Activated CD4-positive, alpha-beta T cell treated with anti-CD3 and anti-CD28 coated beads for 36 hours (primary cell): Measurements from ENCODE around the gene CDC42BPB. TPM values are rescaled to one million over a fixed set of nuclear protein-coding genes. Genes with fewer than 3 reads are reported as not detected.

Experiments
- ATAC-seq: fragments of 200-7000 bp; cut with Tn5 transposase; one replicate; pipeline ENCODE4 v1.10.0; 2021; ENCODE audit warnings: mild to moderate bottlenecking, moderate library complexity
- CTCF ChIA-PET: fragments of 350-600 bp; sonication (Branson Sonifier 250); formaldehyde crosslinking; loops from one replicate; lab custom pipeline; 2021; ENCODE audit warnings: antibody characterized with exemption; lab: Charles Lee
- POLR2A ChIA-PET: fragments of 350-600 bp; sonication (Branson Sonifier 250); formaldehyde crosslinking; loops from one replicate; lab custom pipeline; 2021; ENCODE audit warnings: antibody characterized with exemption, inconsistent platforms; lab: Charles Lee
- DNase-seq: peaks from one replicate; pipeline ENCODE4 v3.0.0-alpha.2; 2020
- H3K27ac Mint-ChIP-seq: one replicate; pipeline ENCODE4 v1.8.0; 2021; ENCODE audit warnings: mixed read lengths
- H3K27me3 Mint-ChIP-seq: one replicate; pipeline ENCODE4 v1.8.0; 2021; ENCODE audit warnings: mixed read lengths
- H3K36me3 Mint-ChIP-seq: one replicate; pipeline ENCODE4 v1.8.0; 2021; ENCODE audit warnings: low read depth, mixed read lengths
- H3K4me1 Mint-ChIP-seq: one replicate; pipeline ENCODE4 v1.8.0; 2021; ENCODE audit warnings: mixed read lengths
- H3K4me3 Mint-ChIP-seq: one replicate; pipeline ENCODE4 v1.8.0; 2021; ENCODE audit warnings: mild to moderate bottlenecking, moderate library complexity, mixed read lengths
- H3K9me3 Mint-ChIP-seq: one replicate; pipeline ENCODE4 v1.8.0; 2021; ENCODE audit warnings: low read depth, mixed read lengths
- intact Hi-C, 2 experiments: fragments of 100-400 bp; cut with DNase I in 1 of 2; cut with micrococcal nuclease in 1 of 2; formaldehyde crosslinking; loops; one replicate each; pipeline versions ENCODE4 v1.14.2 to v1.15.1; 2022 to 2024; cut with DNase I, micrococcal nuclease
- total RNA-seq, 2 experiments: library from RNA; stranded (reverse); gene quantifications; one replicate each; pipeline ENCODE4 v1.2.3, GENCODE V29; 2021

The CDC42BPB gene
- total RNA-seq, 2 experiments from 2014 or later, result 4.0 to 4.4 TPM

GRCh38 chr14:103093856-103094405 is 36.6 kb upstream of the CDC42BPB start:
- H3K4me1 Mint-ChIP-seq, result peaks cover 3% of the 10 kb centered on the region
- intact Hi-C loops, result no loop called here
- DNase-seq (no peak), ATAC-seq (no peak)
- POLR2A ChIA-PET, result no interaction called here
- CTCF ChIA-PET, result interaction anchor here (3.0 kb wide), 1 partner anchor 11 kb away, joined by 23 read pairs; no protein-coding TSS in a partner anchor
- H3K9me3 Mint-ChIP-seq, result no peaks in the 10 kb centered on the region
- H3K4me3 Mint-ChIP-seq, result no peak overlapping the region
- no peaks in the 10 kb centered on the region for H3K36me3 Mint-ChIP-seq
- no peaks in the 10 kb centered on the region for H3K27me3 Mint-ChIP-seq
- H3K27ac Mint-ChIP-seq, result no peak overlapping the region

GRCh38 chr14:103091883-103092222 is 34.5 kb upstream of the CDC42BPB start:
- POLR2A ChIA-PET, result no interaction called here
- intact Hi-C loops, result loop anchor here (1.0 kb wide), 2 partner anchors 17 to 398 kb away; no protein-coding TSS in a partner anchor
- Mint-ChIP-seq H3K27me3 (no peaks in the 10 kb centered on the region), H3K4me3 (no peak overlapping the region), H3K9me3 (no peaks in the 10 kb centered on the region), H3K4me1 (peaks cover 3% of the 10 kb centered on the region), H3K36me3 (no peaks in the 10 kb centered on the region), H3K27ac (no peak overlapping the region)
- ATAC-seq (no peak), DNase-seq (no peak)
- CTCF ChIA-PET, result interaction anchor here (0.7 to 1.3 kb wide), 5 partner anchors 13 to 332 kb away, joined by 3 to 6 read pairs (median 4); no protein-coding TSS in a partner anchor

- H3K9me3 Mint-ChIP-seq, result no peaks in the 10 kb centered on the region
- CTCF ChIA-PET, result interaction anchor here (0.7 to 1.3 kb wide), 2 partner anchors 14 to 92 kb away, joined by 3 to 4 read pairs; no protein-coding TSS in a partner anchor
- no peak overlapping the region for H3K27ac Mint-ChIP-seq
- intact Hi-C loops, result loop anchor here (1.0 kb wide), 2 partner anchors 16 to 397 kb away; no protein-coding TSS in a partner anchor
- DNase-seq (peak; percentile 88), ATAC-seq (peak; percentile 91)
- POLR2A ChIA-PET, result interaction anchor here (0.9 kb wide), 1 partner anchor 14 kb away, joined by 4 read pairs; no protein-coding TSS in a partner anchor
- H3K36me3 Mint-ChIP-seq, result no peaks in the 10 kb centered on the region
- no peaks in the 10 kb centered on the region for H3K27me3 Mint-ChIP-seq
- H3K4me1 Mint-ChIP-seq, result peaks cover 3% of the 10 kb centered on the region
- H3K4me3 Mint-ChIP-seq, result peak overlapping the region; percentile 12
Observed at GRCh38 chr14:103091041-103091882, 33.9 kb upstream of the CDC42BPB start.

- Mint-ChIP-seq H3K9me3 (no peaks in the 10 kb centered on the region), H3K27ac (no peak overlapping the region), H3K4me3 (peak overlapping the region; percentile 12), H3K27me3 (peaks cover 1% of the 10 kb centered on the region), H3K4me1 (peaks cover 3% of the 10 kb centered on the region), H3K36me3 (no peaks in the 10 kb centered on the region)
- POLR2A ChIA-PET, result interaction anchor here (0.9 kb wide), 1 partner anchor 15 kb away, joined by 4 read pairs; no protein-coding TSS in a partner anchor
- DNase-seq, result no peak
- intact Hi-C loops, result loop anchor here (1.0 kb wide), 2 partner anchors 15 to 396 kb away; no protein-coding TSS in a partner anchor
- no peak for ATAC-seq
- CTCF ChIA-PET, result interaction anchor here (1.3 kb wide), 1 partner anchor 15 kb away, joined by 4 read pairs; no protein-coding TSS in a partner anchor
Observed at GRCh38 chr14:103090481-103091020, 33.2 kb upstream of the CDC42BPB start.

- no peak for DNase-seq
- Mint-ChIP-seq H3K27me3 (peaks cover 3% of the 10 kb centered on the region), H3K36me3 (no peaks in the 10 kb centered on the region), H3K9me3 (no peaks in the 10 kb centered on the region), H3K4me1 (peaks cover 3% of the 10 kb centered on the region), H3K27ac (no peak overlapping the region), H3K4me3 (no peak overlapping the region)
- intact Hi-C loops, result no loop called here
- ChIA-PET POLR2A (interaction anchor here (0.9 kb wide), 1 partner anchor 16 kb away, joined by 4 read pairs; no protein-coding TSS in a partner anchor), CTCF (interaction anchor here (1.2 kb wide), 1 partner anchor 15 kb away, joined by 3 read pairs; no protein-coding TSS in a partner anchor)
- no peak for ATAC-seq
Observed at GRCh38 chr14:103089386-103090335, 32.3 kb upstream of the CDC42BPB start.

- ChIA-PET POLR2A (no interaction called here), CTCF (interaction anchor here (1.2 kb wide), 1 partner anchor 16 kb away, joined by 3 read pairs; no protein-coding TSS in a partner anchor)
- DNase-seq, result no peak
- no peaks in the 10 kb centered on the region for H3K36me3 Mint-ChIP-seq
- H3K27ac Mint-ChIP-seq, result no peak overlapping the region
- H3K27me3 Mint-ChIP-seq, result peaks cover 6% of the 10 kb centered on the region
- no peak for ATAC-seq
- peaks cover 3% of the 10 kb centered on the region for H3K4me1 Mint-ChIP-seq
- H3K4me3 Mint-ChIP-seq, result no peak overlapping the region
- intact Hi-C loops, result no loop called here
- no peaks in the 10 kb centered on the region for H3K9me3 Mint-ChIP-seq
Observed at GRCh38 chr14:103088921-103089320, 31.6 kb upstream of the CDC42BPB start.

DNA sequence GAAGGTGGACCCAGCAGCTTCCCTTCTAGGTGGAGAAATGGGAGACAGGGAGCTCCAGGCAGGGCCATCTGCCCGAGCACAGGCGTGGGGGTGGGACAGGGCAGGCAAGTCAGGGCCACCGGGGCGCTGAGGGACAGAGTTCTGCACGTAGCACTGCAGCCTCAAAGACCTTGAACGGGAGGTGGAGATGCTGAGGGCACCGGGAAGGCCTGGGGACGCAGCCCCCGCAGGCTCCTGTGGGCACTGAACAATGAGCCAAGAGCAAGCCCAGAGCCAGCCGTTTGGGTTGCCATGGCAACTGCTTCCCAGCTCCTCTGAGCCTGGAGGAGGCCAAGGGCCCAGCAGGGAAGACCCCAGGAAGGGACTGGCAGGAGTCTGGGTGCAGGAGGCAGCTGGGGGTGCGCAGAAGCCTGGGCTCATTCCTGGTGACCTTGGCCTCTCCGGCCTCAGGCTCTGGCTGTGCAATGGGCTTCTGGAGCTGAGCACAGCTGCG is 30.0 kb upstream of the CDC42BPB start:
- Mint-ChIP-seq H3K27me3 (peaks cover 6% of the 10 kb centered on the region), H3K4me1 (peaks cover 3% of the 10 kb centered on the region), H3K9me3 (no peaks in the 10 kb centered on the region), H3K36me3 (no peaks in the 10 kb centered on the region), H3K4me3 (no peak overlapping the region), H3K27ac (no peak overlapping the region)
- no peak for ATAC-seq
- POLR2A ChIA-PET, result no interaction called here
- CTCF ChIA-PET, result no interaction called here
- intact Hi-C loops, result no loop called here
- DNase-seq, result no peak

GRCh38 chr14:103086771-103087342 is 29.5 kb upstream of the CDC42BPB start:
- Mint-ChIP-seq H3K27ac (no peak overlapping the region), H3K36me3 (no peaks in the 10 kb centered on the region), H3K9me3 (no peaks in the 10 kb centered on the region), H3K27me3 (peaks cover 6% of the 10 kb centered on the region), H3K4me1 (peaks cover 3% of the 10 kb centered on the region), H3K4me3 (no peak overlapping the region)
- DNase-seq (no peak), ATAC-seq (no peak)
- POLR2A ChIA-PET, result no interaction called here
- CTCF ChIA-PET, result no interaction called here
- intact Hi-C loops, result no loop called here

DNA sequence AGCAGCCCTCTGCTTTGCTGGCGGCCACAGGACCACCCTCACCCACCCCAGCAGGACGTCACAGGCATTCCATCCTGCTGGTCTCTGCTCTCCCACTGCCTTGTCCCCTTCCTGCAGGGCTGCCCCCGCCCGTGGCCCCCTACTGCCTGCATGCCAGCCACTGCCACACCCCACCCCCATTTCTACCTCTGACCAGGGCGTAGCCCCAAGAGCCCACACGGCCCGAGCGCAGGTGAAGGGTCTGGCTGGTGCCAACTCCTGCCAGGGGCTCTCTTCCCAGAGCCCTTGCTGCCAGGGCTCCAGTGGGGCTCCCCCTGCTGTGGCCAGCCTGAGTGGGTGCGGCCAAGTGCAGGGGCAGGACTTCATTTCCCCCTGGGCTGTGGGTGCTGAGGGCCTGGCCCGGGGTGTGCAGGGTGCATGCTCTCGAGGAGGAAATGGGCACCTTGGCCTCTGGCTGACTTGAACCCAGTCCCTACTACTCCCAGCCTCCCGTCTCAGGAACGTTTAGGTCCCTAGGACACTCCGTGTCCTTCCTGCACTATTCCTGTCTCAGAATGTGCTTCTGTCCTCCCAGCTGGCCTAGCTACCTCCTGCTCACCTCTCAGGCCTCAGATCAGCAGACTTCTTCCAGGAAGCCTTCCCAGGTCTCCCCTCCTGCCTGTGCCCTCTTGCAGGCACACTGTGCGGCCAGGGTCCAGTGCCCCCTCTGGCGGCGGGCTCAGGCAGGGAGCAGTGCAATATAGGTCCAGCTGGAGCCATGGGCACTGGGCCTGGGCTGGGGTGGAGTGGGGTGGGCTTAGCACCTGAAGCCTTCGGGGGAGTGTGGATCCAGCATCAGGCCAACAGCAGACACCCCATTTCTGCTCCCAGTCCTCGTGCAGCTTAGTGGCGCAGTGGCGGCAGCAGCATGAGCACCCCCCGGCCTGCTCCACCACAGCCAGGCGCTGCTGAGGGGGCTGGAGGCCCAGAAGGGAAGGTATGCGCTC is 28.1 kb upstream of the CDC42BPB start:
- POLR2A ChIA-PET, result no interaction called here
- Mint-ChIP-seq H3K4me3 (no peak overlapping the region), H3K9me3 (no peaks in the 10 kb centered on the region), H3K27me3 (peaks cover 6% of the 10 kb centered on the region), H3K27ac (no peak overlapping the region), H3K4me1 (no peaks in the 10 kb centered on the region), H3K36me3 (no peaks in the 10 kb centered on the region)
- intact Hi-C loops, result no loop called here
- DNase-seq (no peak), ATAC-seq (no peak)
- CTCF ChIA-PET, result interaction anchor here (1.3 kb wide), 1 partner anchor 20 kb away, joined by 5 read pairs; no protein-coding TSS in a partner anchor
